Measurements from ENCODE around the gene BDP1. TPM values are rescaled to one million over a fixed set of nuclear protein-coding genes. Genes with fewer than 3 reads are reported as not detected.
"Not testable (repeated sequence)": the region's sequence is repeated elsewhere in the genome, so short reads cannot be mapped to it uniquely, and the experiment has no call there.

BDP1 gene
- polyA plus RNA-seq, 1 donor from 2014 or later, result 83.7 TPM

GRCh38 chr5:71573591-71573990 is 118.1 kb downstream of the BDP1 start:
- Histone ChIP-seq H4K20me1 (ENCODE audit: insufficient read depth) (no peaks in the 10 kb centered on the region), H3K36me3 (ENCODE audit: insufficient read depth, low read length) (no peaks in the 10 kb centered on the region), H3K4me2 (ENCODE audit: low read length) (no peak overlapping the region), H3K4me3 (ENCODE audit: low read length) (no peak overlapping the region), H3K27me3 (ENCODE audit: insufficient read depth, low read depth, low read length) (no peaks in the 10 kb centered on the region), H3K79me2 (replicated peaks; ENCODE audit: insufficient read depth, low read length) (no peaks in the 10 kb centered on the region), H3K9me2 (ENCODE audit: insufficient read depth, low read length) (no peaks in the 10 kb centered on the region), H3K27ac (ENCODE audit: low read length) (no peak overlapping the region), H3K9ac (ENCODE audit: low read length) (no peak overlapping the region), H3K9me3 (ENCODE audit: low read length) (no peaks in the 10 kb centered on the region), H3F3A (ENCODE audit: insufficient read depth, low read length, poor library complexity, severe bottlenecking) (no peaks in the 10 kb centered on the region), H2AFZ (ENCODE audit: low read depth, low read length) (no peak overlapping the region)
- TF ChIP-seq REST (IDR thresholded peaks at IDR 0.05; ENCODE audit: borderline replicate concordance), result no peak
- no peak for TF ChIP-seq RAD21 (conservative IDR thresholded peaks at IDR 0.05)
- no peak for TF ChIP-seq POLR2AphosphoS5 (IDR thresholded peaks at IDR 0.05)
- TF ChIP-seq TAF1 (IDR thresholded peaks at IDR 0.05; ENCODE audit: low read depth), result no peak
- no peak for TF ChIP-seq MXI1 (conservative IDR thresholded peaks at IDR 0.05; ENCODE audit: poor library complexity, severe bottlenecking)
- no peak for TF ChIP-seq CTCF (IDR thresholded peaks at IDR 0.05; ENCODE audit: poor library complexity, severe bottlenecking)
- no peak for TF ChIP-seq SMC3 (conservative IDR thresholded peaks at IDR 0.05; ENCODE audit: poor library complexity)
- TF ChIP-seq EZH2 (IDR thresholded peaks at IDR 0.05; ENCODE audit: borderline replicate concordance, insufficient read depth, low read length, poor library complexity, severe bottlenecking), result no peak
- TF ChIP-seq EP300 (conservative IDR thresholded peaks at IDR 0.05; ENCODE audit: poor library complexity, severe bottlenecking), result no peak

- H3K4me3 ChIP-seq (ENCODE audit: low read length); H3K27me3 ChIP-seq (ENCODE audit: insufficient read depth, low read depth, low read length); H3K79me2 ChIP-seq (replicated peaks; ENCODE audit: insufficient read depth, low read length); H3K9ac ChIP-seq (ENCODE audit: low read length); H3K9me3 ChIP-seq (ENCODE audit: low read length); H3K27ac ChIP-seq (ENCODE audit: low read length); H3K4me2 ChIP-seq (ENCODE audit: low read length); H3K9me2 ChIP-seq (ENCODE audit: insufficient read depth, low read length); H3F3A ChIP-seq (ENCODE audit: insufficient read depth, low read length, poor library complexity, severe bottlenecking); H2AFZ ChIP-seq (ENCODE audit: low read depth, low read length); H4K20me1 ChIP-seq (ENCODE audit: insufficient read depth); H3K36me3 ChIP-seq (ENCODE audit: insufficient read depth, low read length): not testable (repeated sequence)
Measured at GRCh38 chr5:71575588-71575987, 120.1 kb downstream of the BDP1 start.

- H3K79me2 ChIP-seq (replicated peaks; ENCODE audit: insufficient read depth, low read length), result no peaks in the 10 kb centered on the region
- no peak overlapping the region for H3K27ac ChIP-seq (ENCODE audit: low read length)
- no peak overlapping the region for H3K9ac ChIP-seq (ENCODE audit: low read length)
- TF ChIP-seq SMC3 (conservative IDR thresholded peaks at IDR 0.05; ENCODE audit: poor library complexity) (no peak), EP300 (conservative IDR thresholded peaks at IDR 0.05; ENCODE audit: poor library complexity, severe bottlenecking) (no peak), REST (IDR thresholded peaks at IDR 0.05; ENCODE audit: borderline replicate concordance) (no peak), MXI1 (conservative IDR thresholded peaks at IDR 0.05; ENCODE audit: poor library complexity, severe bottlenecking) (no peak), EZH2 (IDR thresholded peaks at IDR 0.05; ENCODE audit: borderline replicate concordance, insufficient read depth, low read length, poor library complexity, severe bottlenecking) (no peak), TAF1 (IDR thresholded peaks at IDR 0.05; ENCODE audit: low read depth) (no peak), CTCF (IDR thresholded peaks at IDR 0.05; ENCODE audit: poor library complexity, severe bottlenecking) (no peak), POLR2AphosphoS5 (IDR thresholded peaks at IDR 0.05) (no peak)
- no peaks in the 10 kb centered on the region for H3K9me2 ChIP-seq (ENCODE audit: insufficient read depth, low read length)
- H3K36me3 ChIP-seq (ENCODE audit: insufficient read depth, low read length), result no peaks in the 10 kb centered on the region
- no peaks in the 10 kb centered on the region for H4K20me1 ChIP-seq (ENCODE audit: insufficient read depth)
- no peak overlapping the region for H2AFZ ChIP-seq (ENCODE audit: low read depth, low read length)
- H3F3A ChIP-seq (ENCODE audit: insufficient read depth, low read length, poor library complexity, severe bottlenecking), result no peaks in the 10 kb centered on the region
- no peaks in the 10 kb centered on the region for H3K9me3 ChIP-seq (ENCODE audit: low read length)
- H3K4me2 ChIP-seq (ENCODE audit: low read length), result no peak overlapping the region
- H3K27me3 ChIP-seq (ENCODE audit: insufficient read depth, low read depth, low read length), result no peaks in the 10 kb centered on the region
- H3K4me3 ChIP-seq (ENCODE audit: low read length), result no peak overlapping the region
Measured at GRCh38 chr5:71576241-71576640, 120.8 kb downstream of the BDP1 start.
